Left ventricle myocardium inferior (tissue), 1 donor: ENCODE measurements around the gene NFKB2. TPM values are rescaled to one million over a fixed set of nuclear protein-coding genes. Genes with fewer than 3 reads are reported as not detected.
A peak's percentile ranks its signal among the peaks of the same experiment; 100 is the strongest.

Experiments
- DNase-seq: peaks from one replicate; pipeline ENCODE4 v3.0.0-alpha.2; 2020
- H3K27ac ChIP-seq: fragments of 200-600 bp; replicated peaks from 2 replicates; pipeline ENCODE4 v1.8.0; 2021
- H3K27me3 ChIP-seq: fragments of 200-600 bp; 2 replicates; pipeline ENCODE4 v1.8.0; 2021; ENCODE audit warnings: low read depth
- H3K36me3 ChIP-seq: fragments of 200-600 bp; 2 replicates; pipeline ENCODE4 v1.8.0; 2021
- H3K4me1 ChIP-seq: fragments of 200-600 bp; 2 replicates; pipeline ENCODE4 v1.8.0; 2021
- H3K4me3 ChIP-seq: fragments of 200-600 bp; 2 replicates; pipeline ENCODE4 v1.8.0; 2021; ENCODE audit warnings: mild to moderate bottlenecking, moderate library complexity
- H3K9me3 ChIP-seq: fragments of 200-600 bp; replicated peaks from 2 replicates; pipeline ENCODE4 v1.8.0; 2021
- intact Hi-C: fragments of 100-400 bp; cut with micrococcal nuclease; formaldehyde crosslinking; loops from one replicate; pipeline ENCODE4 v1.11.0; 2022
- total RNA-seq: library from RNA; stranded (reverse); fragmentation: NEBNext Ultra II Directional; extraction: Animal tissue kit (Norgen Biotek cat#: 25700); gene quantifications from one replicate; pipeline ENCODE4 v1.2.1, GENCODE V29; 2021
- TF ChIP-seq, protein P1 (sequence below): fragments of 200-600 bp; IDR thresholded peaks from 2 replicates; pipeline ENCODE4 v1.8.0; 2021; ENCODE audit warnings: antibody characterized with exemption, mild to moderate bottlenecking, borderline replicate concordance
- donor health status: DM: no; HTN: yes; CAD: no; lungs with severe emphysema.

Gene NFKB2
- total RNA-seq, 1 donor from 2014 or later = 11.0 TPM

DNA sequence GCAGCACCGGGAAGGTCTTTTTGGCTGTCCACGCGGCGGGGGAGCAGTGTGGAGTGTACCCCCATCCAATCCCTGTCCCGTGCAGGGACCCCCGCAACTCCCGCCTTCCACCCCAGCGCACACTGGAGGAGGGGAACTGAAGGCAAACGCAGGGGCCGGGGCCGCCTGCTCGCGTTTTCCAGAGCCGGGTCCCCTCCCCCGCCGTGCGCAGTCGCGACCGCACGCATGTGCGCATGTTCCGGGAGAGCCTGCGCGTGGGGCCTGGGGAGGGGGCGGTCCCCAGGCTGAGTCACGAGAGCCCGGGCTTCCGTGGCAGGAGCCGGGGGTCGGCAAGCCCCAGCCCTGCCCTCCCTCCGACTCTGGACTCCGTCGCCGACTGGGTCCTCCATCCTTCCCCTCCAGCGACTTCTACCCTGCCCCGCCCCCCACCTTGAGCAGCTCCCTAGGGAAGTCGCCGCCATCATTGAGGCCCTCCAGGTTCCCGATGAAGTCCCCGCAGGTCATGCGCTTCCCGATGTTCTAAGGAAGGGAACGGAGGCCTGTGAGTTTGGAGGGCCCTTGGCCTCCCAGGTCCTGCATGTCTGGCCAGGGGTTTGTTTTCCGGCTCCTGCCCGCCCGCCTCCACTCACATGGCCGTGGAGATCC lies 15.0 kb downstream of the NFKB2 start:
- peaks cover 22% of the 10 kb centered on the region for H3K4me1 ChIP-seq

DNA sequence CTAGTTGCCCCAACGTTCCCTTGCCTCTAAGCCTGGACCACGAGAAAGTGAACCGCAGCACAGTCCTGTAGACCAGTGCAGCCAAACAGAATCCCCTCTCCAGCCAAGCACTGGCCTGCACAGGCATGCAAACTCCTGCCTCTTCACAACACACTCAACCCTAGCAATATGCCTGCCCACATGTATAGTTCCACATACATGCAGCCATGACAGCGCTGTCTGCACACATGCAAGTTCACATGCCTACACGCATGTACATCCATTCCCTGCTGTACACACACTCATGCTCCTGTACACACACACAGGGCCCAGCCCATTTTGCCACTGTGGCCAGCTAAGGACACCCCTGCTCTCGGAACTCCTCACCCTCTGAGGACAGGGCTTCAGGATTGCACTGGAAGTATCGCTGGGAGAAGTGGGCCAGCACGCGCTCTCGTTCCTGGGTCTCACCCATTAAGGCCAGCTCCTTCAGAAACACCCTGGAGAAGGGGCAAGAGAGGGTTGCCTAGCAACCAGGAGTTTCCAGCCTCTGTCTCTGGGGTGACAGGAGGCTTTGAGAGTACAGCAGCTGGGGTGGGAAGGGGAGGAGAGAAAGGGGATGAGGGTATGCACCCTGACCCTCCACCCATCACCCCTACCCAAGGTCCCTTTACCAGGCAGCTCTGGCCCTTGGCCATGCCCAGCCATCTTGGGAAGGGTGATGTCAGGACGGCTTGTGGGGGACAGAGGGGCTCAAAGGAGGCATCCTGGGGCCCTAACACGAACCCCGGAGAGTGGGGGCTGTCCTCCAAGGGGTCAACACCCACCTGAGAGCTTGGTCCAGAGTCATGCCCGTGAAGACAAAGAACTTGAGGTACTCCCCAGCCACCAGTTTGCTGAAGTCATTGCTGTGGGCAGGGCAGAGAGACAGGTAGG lies 16.1 kb downstream of the NFKB2 start:
- intact Hi-C loops = no loop called here
- Histone ChIP-seq H3K9me3 (no peaks in the 10 kb centered on the region), H3K27me3 (peaks cover 97% of the 10 kb centered on the region), H3K4me1 (peaks cover 22% of the 10 kb centered on the region), H3K4me3 (no peak overlapping the region), H3K27ac (no peak overlapping the region), H3K36me3 (no peaks in the 10 kb centered on the region)
- TF ChIP-seq, protein P1, sequence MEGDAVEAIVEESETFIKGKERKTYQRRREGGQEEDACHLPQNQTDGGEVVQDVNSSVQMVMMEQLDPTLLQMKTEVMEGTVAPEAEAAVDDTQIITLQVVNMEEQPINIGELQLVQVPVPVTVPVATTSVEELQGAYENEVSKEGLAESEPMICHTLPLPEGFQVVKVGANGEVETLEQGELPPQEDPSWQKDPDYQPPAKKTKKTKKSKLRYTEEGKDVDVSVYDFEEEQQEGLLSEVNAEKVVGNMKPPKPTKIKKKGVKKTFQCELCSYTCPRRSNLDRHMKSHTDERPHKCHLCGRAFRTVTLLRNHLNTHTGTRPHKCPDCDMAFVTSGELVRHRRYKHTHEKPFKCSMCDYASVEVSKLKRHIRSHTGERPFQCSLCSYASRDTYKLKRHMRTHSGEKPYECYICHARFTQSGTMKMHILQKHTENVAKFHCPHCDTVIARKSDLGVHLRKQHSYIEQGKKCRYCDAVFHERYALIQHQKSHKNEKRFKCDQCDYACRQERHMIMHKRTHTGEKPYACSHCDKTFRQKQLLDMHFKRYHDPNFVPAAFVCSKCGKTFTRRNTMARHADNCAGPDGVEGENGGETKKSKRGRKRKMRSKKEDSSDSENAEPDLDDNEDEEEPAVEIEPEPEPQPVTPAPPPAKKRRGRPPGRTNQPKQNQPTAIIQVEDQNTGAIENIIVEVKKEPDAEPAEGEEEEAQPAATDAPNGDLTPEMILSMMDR = no peak
- DNase-seq = no peak

More for the DNA sequence above, 15.0 kb downstream of the NFKB2 start:
- H3K36me3 ChIP-seq = no peaks in the 10 kb centered on the region
- peak overlapping the region; percentile 60 for H3K4me3 ChIP-seq
- H3K27ac ChIP-seq = no peak overlapping the region
- DNase-seq = no peak
- no peaks in the 10 kb centered on the region for H3K9me3 ChIP-seq
- H3K27me3 ChIP-seq = peaks cover 87% of the 10 kb centered on the region
- intact Hi-C loops = no loop called here
- TF ChIP-seq, protein P1 = no peak

DNA sequence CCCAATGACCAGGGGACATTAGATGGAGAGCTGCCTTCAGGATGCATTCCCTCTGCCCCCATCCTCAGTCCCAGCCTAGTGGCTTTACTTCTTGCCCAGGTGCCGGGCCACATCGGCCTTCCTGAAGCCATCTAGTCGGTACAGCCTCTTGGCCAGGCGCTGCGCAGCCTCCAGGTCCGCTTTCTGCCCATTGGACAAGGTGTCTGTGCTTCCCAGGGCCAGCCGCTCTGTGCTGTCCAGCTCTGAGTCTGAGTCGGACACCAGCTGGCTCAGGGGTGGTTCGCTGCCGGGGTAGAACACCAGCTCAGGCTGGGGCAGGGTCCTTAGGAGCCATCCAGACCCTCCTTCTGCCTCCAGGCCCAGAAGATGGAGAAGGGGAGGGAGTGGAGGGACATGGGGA lies 16.8 kb downstream of the NFKB2 start:
- H3K4me1 ChIP-seq = peaks cover 22% of the 10 kb centered on the region
- H3K27ac ChIP-seq = no peak overlapping the region
- TF ChIP-seq, protein P1 = no peak
- no peaks in the 10 kb centered on the region for H3K36me3 ChIP-seq
- H3K27me3 ChIP-seq = peaks cover 99% of the 10 kb centered on the region
- H3K4me3 ChIP-seq = no peak overlapping the region
- intact Hi-C loops = no loop called here
- no peaks in the 10 kb centered on the region for H3K9me3 ChIP-seq
- DNase-seq = no peak

DNA sequence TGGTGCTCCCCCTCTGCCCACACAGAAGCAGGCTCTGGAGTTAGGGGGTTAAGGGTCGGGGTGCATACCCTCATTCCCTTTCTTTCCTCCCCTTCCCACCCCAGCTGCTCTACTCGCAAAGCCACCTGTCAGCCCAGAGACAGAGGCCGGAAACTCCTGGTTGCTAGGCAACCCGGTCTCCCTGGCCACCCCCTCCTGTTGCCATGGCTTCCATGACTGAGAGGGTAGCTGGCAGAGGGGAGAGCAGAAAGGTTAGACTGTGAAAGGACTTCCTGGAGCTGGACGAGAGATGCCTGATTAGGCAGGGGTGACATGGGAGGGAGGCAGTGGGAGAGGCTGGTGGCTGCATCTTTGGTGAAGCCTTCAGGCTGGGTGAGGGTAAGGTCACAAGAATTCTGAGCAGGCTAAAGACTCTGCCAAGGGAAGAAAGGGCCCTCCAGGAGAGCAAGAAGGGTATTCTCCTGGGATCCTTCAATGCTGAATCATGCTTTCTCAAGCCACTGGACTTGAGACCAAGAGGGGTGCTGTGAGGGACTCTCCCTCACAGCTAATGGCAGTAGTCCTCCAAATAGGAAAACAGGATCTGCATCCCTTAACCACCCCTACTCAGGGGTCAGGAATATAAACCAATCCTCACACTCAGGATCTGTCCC lies 17.7 kb downstream of the NFKB2 start:
- Histone ChIP-seq H3K27me3 (peaks cover 99% of the 10 kb centered on the region), H3K36me3 (no peaks in the 10 kb centered on the region), H3K27ac (no peak overlapping the region), H3K9me3 (no peaks in the 10 kb centered on the region), H3K4me3 (no peak overlapping the region), H3K4me1 (peaks cover 22% of the 10 kb centered on the region)
- intact Hi-C loops = no loop called here
- TF ChIP-seq, protein P1 = no peak
- DNase-seq = no peak

DNA sequence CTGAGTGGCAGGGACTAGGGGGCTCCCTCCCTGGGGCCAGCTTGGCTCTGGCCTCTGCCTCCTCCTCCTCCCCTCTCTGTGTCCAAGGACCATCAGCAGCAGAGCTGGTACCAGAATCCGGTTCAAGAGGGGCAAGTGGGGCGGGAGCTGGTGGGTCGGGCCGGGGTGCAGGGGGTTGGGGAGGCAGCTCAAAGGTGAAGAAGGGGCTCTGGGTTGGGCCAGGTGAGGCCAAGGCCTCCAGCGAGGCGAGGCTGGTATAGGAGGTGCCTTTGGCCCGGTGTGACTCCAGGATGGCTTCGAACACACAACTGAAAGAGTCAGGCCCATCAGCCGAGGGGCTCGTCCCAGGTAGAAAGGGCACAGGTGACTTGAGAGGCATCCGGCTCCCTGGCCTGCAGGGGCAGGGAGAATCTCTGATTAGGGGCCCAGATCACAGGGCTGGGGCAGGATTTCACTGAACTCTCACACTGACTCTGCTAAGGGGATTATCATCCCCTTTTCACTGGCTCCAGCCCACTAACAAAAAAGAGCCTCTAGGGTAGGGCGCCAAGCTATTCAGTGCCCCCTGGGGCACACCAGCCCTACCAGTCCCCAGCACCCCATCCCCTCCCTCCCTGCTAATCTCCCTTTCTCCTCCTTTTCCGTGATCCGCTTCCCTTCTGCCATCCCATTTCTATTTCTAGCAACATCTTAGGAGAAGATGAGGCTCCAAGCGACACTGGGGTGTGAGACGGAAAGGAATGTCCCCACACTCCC lies 18.5 kb downstream of the NFKB2 start:
- intact Hi-C loops = no loop called here
- Histone ChIP-seq H3K9me3 (no peaks in the 10 kb centered on the region), H3K4me3 (no peak overlapping the region), H3K36me3 (no peaks in the 10 kb centered on the region), H3K27ac (no peak overlapping the region), H3K4me1 (peaks cover 20% of the 10 kb centered on the region), H3K27me3 (peaks cover 100% of the 10 kb centered on the region)
- DNase-seq = peak; percentile 9
- TF ChIP-seq, protein P1 = no peak
